GM12878 (cell line): ENCODE measurements around the gene COL9A2. TPM values are rescaled to one million over a fixed set of nuclear protein-coding genes. Genes with fewer than 3 reads are reported as not detected.

ENCODE experiments used
- ATAC-seq: fragments of 200-7000 bp; cut with Tn5 transposase; 3 replicates; pipeline ENCODE4 v1.9.1; 2020; ENCODE audit warnings: mild to moderate bottlenecking, moderate library complexity
- BruUV-seq: library from RNA; stranded (reverse); fragments of 400-500 nt; replicated peaks from 2 replicates; lab custom pipeline; 2021; lab: Mats Ljungman, UMichigan
- CTCF ChIA-PET: fragments of 300-600 bp; sonication (Branson Sonifier 250); formaldehyde crosslinking; extraction: SDS; loops from one replicate; lab custom pipeline; 2021; ENCODE audit warnings: inconsistent platforms; lab: Yijun Ruan, JAX
- POLR2A ChIA-PET: fragments of 350-600 bp; formaldehyde crosslinking; extraction: SDS; loops from one replicate; lab custom pipeline; 2021; ENCODE audit warnings: inconsistent platforms; lab: Charles Lee
- RAD21 ChIA-PET: fragments of 300-600 bp; sonication (Branson Sonifier 250); formaldehyde crosslinking; loops from one replicate; lab custom pipeline; 2023; ENCODE audit warnings: antibody characterized with exemption; ENCODE audit not compliant: unreplicated experiment; lab: Charles Lee
- SMC1A ChIA-PET: fragments of 300-600 bp; sonication (Branson Sonifier 250); formaldehyde crosslinking; loops from one replicate; lab custom pipeline; 2023; ENCODE audit not compliant: unreplicated experiment, uncharacterized antibody; lab: Charles Lee
- DNase-seq: peaks from one replicate; pipeline ENCODE4 v3.0.0-alpha.2; 2011; ENCODE audit warnings: low read depth, low spot score
- FAIRE-seq: peaks from 3 replicates; lab custom pipeline; 2011; peaks lifted over from hg19 to GRCh38; lab: Jason Lieb, UNC
- H2AFZ ChIP-seq: 2 replicates; pipeline ENCODE4 v1.6.0; 2011; ENCODE audit warnings: low read depth, low read length, control low read depth; ENCODE audit not compliant: control insufficient read depth
- H3K27ac ChIP-seq: 2 replicates; pipeline ENCODE4 v1.5.1; 2011; ENCODE audit warnings: control low read depth; ENCODE audit not compliant: control insufficient read depth, insufficient read depth
- H3K27me3 ChIP-seq, 2 experiments: replicated peaks in 1 of 2; 2 replicates each; pipeline versions ENCODE4 v1.6.0 to v1.6.1; 2011; ENCODE audit warnings: low read length in 1 of 2; ENCODE audit not compliant: control insufficient read depth in 2 of 2, insufficient read depth in 2 of 2
- H3K36me3 ChIP-seq, 2 experiments: 2 replicates each; pipeline ENCODE4 v1.5.1; 2011; ENCODE audit warnings: low read length in 1 of 2; ENCODE audit not compliant: control insufficient read depth in 2 of 2, insufficient read depth in 2 of 2
- H3K4me1 ChIP-seq: 2 replicates; pipeline ENCODE4 v1.6.1; 2011; ENCODE audit warnings: mild to moderate bottlenecking, low read length, moderate library complexity, mixed read lengths; ENCODE audit not compliant: control insufficient read depth, insufficient read depth
- H3K4me2 ChIP-seq: 2 replicates; pipeline ENCODE4 v1.6.0; 2011; ENCODE audit warnings: control low read depth; ENCODE audit not compliant: control insufficient read depth, insufficient read depth
- H3K4me3 ChIP-seq: fragments of 200-600 bp; sonication (generic); 2 replicates; pipeline ENCODE4 v1.5.1; 2016
- H3K79me2 ChIP-seq: 2 replicates; pipeline ENCODE4 v1.6.0; 2011; ENCODE audit warnings: low read length; ENCODE audit not compliant: control insufficient read depth, insufficient read depth
- H3K9ac ChIP-seq: 2 replicates; pipeline ENCODE4 v1.8.0; 2011; ENCODE audit warnings: low read length, control low read depth, mixed read lengths; ENCODE audit not compliant: control insufficient read depth, insufficient read depth
- H3K9me3 ChIP-seq: replicated peaks from 3 replicates; pipeline ENCODE4 v1.5.1; 2011; ENCODE audit warnings: mild to moderate bottlenecking, low read length; ENCODE audit not compliant: control insufficient read depth, insufficient read depth
- H4K20me1 ChIP-seq: 2 replicates; pipeline ENCODE4 v1.6.0; 2011; ENCODE audit not compliant: control insufficient read depth, insufficient read depth
- CHD1 ChIP-seq: IDR thresholded peaks from 2 replicates; pipeline ENCODE4 v1.6.1; 2012; ENCODE audit warnings: low read depth, low read length, improper control_type of control experiment
- CHD4 ChIP-seq: fragments of 200-600 bp; sonication (generic); IDR thresholded peaks from 2 replicates; pipeline ENCODE4 v1.6.1; 2016; ENCODE audit warnings: mild to moderate bottlenecking
- GABPA ChIP-seq: IDR thresholded peaks from 2 replicates; pipeline ENCODE4 v1.6.1; 2014; ENCODE audit warnings: antibody characterized with exemption, low read depth, mild to moderate bottlenecking, inconsistent platforms
- IKZF2 ChIP-seq, 2 experiments: fragments of 450-650 bp; IDR thresholded peaks; 2 replicates each; pipeline ENCODE4 v1.6.1; 2017; ENCODE audit warnings: mild to moderate bottlenecking in 2 of 2, moderate library complexity in 2 of 2
- MTA3 ChIP-seq: IDR thresholded peaks from 2 replicates; pipeline ENCODE4 v1.6.1; 2012; ENCODE audit warnings: low read length, inconsistent platforms, borderline replicate concordance
- POLR2AphosphoS5 ChIP-seq: IDR thresholded peaks from 2 replicates; pipeline ENCODE4 v1.6.1; 2011; ENCODE audit warnings: mild to moderate bottlenecking, low read length, inconsistent platforms
- RELA ChIP-seq: fragments of 450-650 bp; IDR thresholded peaks from 2 replicates; pipeline ENCODE4 v1.8.0; 2014; ENCODE audit warnings: borderline replicate concordance; ENCODE audit not compliant: partially characterized antibody
- SMAD1 ChIP-seq: fragments of 450-650 bp; IDR thresholded peaks from 2 replicates; pipeline ENCODE4 v1.6.1; 2018; ENCODE audit warnings: mild to moderate bottlenecking, low read depth; ENCODE audit not compliant: partially characterized antibody
- ZZZ3 ChIP-seq: IDR thresholded peaks from 2 replicates; pipeline ENCODE4 v1.6.1; 2011; ENCODE audit warnings: low read depth; ENCODE audit not compliant: control insufficient read depth, insufficient read length
- WGBS: methylation state at CpG from one replicate; pipeline ENCODE4 v1.1.6; 2016; ENCODE audit warnings: low lambda C conversion rate; ENCODE audit not compliant: insufficient replicate concordance, insufficient coverage; ENCODE audit errors: missing lambda C conversion rate; 5-methylcytosine and 5-hydroxymethylcytosine counted together
- in situ Hi-C: fragments of 300-500 bp; cut with MboI; formaldehyde crosslinking; loops from 9 replicates; pipeline ENCODE4 v1.14.3; 2018; ENCODE audit warnings: mixed read lengths
- intact Hi-C: fragments of 100-400 bp; cut with micrococcal nuclease; formaldehyde crosslinking; loops from one replicate; pipeline ENCODE4 v1.14.2; 2022; ENCODE audit not compliant: unreplicated experiment
- polyA plus RNA-seq, 11 experiments: library from polyadenylated mRNA; depleted of rRNA in 4 of 11; unstranded in 6 of 11; stranded (reverse) in 5 of 11; fragments of >200 nt; fragmentation: Nextera tagmentation in 4 of 11; fragmentation: Illumina TruSeq in 1 of 11; extraction: Ambion mirVana in 4 of 11; extraction: Trizol in 1 of 11; gene quantifications; 1 replicate in 1 of 11; 2 replicates in 10 of 11; pipeline versions ENCODE4 v1.2.1 to v1.2.3, GENCODE V29; 2011 to 2016; ENCODE audit warnings: inconsistent platforms in 2 of 11, missing spikeins in 2 of 11, low read depth in 1 of 11
- total RNA-seq, 4 experiments: library from RNA; depleted of rRNA in 3 of 4; stranded (reverse); fragments of >200 nt in 3 of 4; fragmentation: Illumina TruSeq in 1 of 4; extraction: Trizol in 1 of 4; gene quantifications; 2 replicates each; pipeline versions ENCODE4 v1.2.1 to v1.2.3, GENCODE V29; 2013 to 2021
- TF ChIP-seq, protein P1 (sequence below): fragments of 450-650 bp; IDR thresholded peaks from 2 replicates; pipeline ENCODE4 v1.6.1; 2017; ENCODE audit warnings: mild to moderate bottlenecking, moderate library complexity
- TF ChIP-seq, protein P2 (sequence below): fragments of 450-650 bp; formaldehyde crosslinking; IDR thresholded peaks from 2 replicates; pipeline ENCODE4 v1.4.0; 2022; ENCODE audit warnings: mild to moderate bottlenecking, moderate library complexity

COL9A2 gene
- total and polyA plus RNA-seq, 10 of the 15 experiments (the other 5 are each of a cell fraction or from before 2014, with no cell fraction given) = 3.1 to 63.3 (median 22.4) TPM

DNA sequence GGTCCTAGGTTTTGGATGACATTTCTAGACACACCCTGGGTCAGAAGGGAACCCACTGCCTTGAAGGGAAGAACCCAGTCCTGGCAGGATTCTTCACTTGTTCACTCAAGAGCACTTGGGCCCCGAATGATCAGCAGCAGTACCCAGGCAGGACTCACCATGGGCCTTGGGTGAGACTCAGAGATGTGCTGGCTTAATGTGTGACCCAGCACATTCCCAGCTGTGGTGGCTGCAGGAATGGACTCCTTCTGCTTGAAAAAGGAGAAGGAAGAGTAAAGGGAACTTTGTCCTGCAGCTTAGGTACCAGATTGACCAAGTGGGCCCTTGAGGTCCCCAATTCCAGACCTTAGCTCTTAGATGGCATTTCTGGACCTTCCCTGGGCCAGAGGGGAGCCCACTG lies 44.1 kb upstream of the COL9A2 start:
- no peaks in the 10 kb centered on the region for H4K20me1 ChIP-seq
- H2AFZ ChIP-seq = no peak overlapping the region
- no peaks in the 10 kb centered on the region for H3K27me3 ChIP-seq
- no peak for ATAC-seq
- H3K4me2 ChIP-seq = no peak overlapping the region
- no peaks in the 10 kb centered on the region; the same call in 1 of the 2 replicates for H3K4me1 ChIP-seq
- TF ChIP-seq GABPA (no peak), ZZZ3 (no peak), IKZF2 (IDR thresholded peaks at IDR 0.05) (no peak)
- TF ChIP-seq, all 136 proteins: peak for 0
- FAIRE-seq (no peak), DNase-seq (no peak)
- in situ Hi-C loops (no loop called here), intact Hi-C loops (no loop called here)
- 67% methylated on average over 1 of the region's 1 CpG for WGBS
- ChIA-PET SMC1A (interaction anchor here (1.0 kb wide), 1 partner anchor 24 kb away, joined by 4 read pairs; no protein-coding TSS in a partner anchor), CTCF (interaction anchor here (0.7 kb wide), 2 partner anchors 81 to 1075 kb away, joined by 3 to 5 read pairs; no protein-coding TSS in a partner anchor), RAD21 (no interaction called here), POLR2A (no interaction called here)
- H3K4me3 ChIP-seq = no peak overlapping the region
- no peaks in the 10 kb centered on the region for H3K36me3 ChIP-seq
- H3K9me3 ChIP-seq = peaks cover 5% of the 10 kb centered on the region; the same call in 2 of the 3 replicates
- no peak overlapping the region for H3K9ac ChIP-seq
- no TSS peak for BruUV-seq
- no peak overlapping the region for H3K27ac ChIP-seq
- no peaks in the 10 kb centered on the region for H3K79me2 ChIP-seq

DNA sequence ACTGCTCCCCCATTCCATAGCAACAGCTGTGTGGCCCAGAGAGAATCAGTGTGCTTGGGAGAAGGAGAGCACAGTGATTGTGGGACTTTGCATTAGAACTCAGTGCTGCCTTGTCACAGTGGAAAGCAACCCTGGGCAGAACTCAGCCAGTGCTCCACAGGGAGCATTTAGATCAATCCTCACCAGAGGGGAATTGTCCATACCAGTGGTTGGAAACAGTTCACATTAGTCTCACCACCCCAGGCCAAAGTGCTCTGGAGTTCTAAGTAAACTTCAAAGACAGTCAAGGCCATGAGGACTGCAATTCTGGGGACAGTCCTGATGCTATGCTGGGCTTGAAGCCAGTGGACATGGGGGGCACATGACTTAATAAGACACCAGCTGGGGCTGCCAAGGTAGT lies 43.5 kb upstream of the COL9A2 start:
- no peak for ATAC-seq
- CTCF ChIA-PET = interaction anchor here (0.7 kb wide), 1 partner anchor 81 kb away, joined by 3 read pairs; no protein-coding TSS in a partner anchor
- TF ChIP-seq POLR2AphosphoS5 = no peak
- TF ChIP-seq RELA = no peak
- TF ChIP-seq CHD4 = no peak
- no peak for TF ChIP-seq CHD1
- TF ChIP-seq, protein P1, sequence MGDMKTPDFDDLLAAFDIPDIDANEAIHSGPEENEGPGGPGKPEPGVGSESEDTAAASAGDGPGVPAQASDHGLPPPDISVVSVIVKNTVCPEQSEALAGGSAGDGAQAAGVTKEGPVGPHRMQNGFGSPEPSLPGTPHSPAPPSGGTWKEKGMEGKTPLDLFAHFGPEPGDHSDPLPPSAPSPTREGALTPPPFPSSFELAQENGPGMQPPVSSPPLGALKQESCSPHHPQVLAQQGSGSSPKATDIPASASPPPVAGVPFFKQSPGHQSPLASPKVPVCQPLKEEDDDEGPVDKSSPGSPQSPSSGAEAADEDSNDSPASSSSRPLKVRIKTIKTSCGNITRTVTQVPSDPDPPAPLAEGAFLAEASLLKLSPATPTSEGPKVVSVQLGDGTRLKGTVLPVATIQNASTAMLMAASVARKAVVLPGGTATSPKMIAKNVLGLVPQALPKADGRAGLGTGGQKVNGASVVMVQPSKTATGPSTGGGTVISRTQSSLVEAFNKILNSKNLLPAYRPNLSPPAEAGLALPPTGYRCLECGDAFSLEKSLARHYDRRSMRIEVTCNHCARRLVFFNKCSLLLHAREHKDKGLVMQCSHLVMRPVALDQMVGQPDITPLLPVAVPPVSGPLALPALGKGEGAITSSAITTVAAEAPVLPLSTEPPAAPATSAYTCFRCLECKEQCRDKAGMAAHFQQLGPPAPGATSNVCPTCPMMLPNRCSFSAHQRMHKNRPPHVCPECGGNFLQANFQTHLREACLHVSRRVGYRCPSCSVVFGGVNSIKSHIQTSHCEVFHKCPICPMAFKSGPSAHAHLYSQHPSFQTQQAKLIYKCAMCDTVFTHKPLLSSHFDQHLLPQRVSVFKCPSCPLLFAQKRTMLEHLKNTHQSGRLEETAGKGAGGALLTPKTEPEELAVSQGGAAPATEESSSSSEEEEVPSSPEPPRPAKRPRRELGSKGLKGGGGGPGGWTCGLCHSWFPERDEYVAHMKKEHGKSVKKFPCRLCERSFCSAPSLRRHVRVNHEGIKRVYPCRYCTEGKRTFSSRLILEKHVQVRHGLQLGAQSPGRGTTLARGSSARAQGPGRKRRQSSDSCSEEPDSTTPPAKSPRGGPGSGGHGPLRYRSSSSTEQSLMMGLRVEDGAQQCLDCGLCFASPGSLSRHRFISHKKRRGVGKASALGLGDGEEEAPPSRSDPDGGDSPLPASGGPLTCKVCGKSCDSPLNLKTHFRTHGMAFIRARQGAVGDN = no peak
- no peak for TF ChIP-seq IKZF2 (IDR thresholded peaks at IDR 0.05)
- no peak for TF ChIP-seq SMAD1
- TF ChIP-seq MTA3 = no peak
- TF ChIP-seq, protein P2, sequence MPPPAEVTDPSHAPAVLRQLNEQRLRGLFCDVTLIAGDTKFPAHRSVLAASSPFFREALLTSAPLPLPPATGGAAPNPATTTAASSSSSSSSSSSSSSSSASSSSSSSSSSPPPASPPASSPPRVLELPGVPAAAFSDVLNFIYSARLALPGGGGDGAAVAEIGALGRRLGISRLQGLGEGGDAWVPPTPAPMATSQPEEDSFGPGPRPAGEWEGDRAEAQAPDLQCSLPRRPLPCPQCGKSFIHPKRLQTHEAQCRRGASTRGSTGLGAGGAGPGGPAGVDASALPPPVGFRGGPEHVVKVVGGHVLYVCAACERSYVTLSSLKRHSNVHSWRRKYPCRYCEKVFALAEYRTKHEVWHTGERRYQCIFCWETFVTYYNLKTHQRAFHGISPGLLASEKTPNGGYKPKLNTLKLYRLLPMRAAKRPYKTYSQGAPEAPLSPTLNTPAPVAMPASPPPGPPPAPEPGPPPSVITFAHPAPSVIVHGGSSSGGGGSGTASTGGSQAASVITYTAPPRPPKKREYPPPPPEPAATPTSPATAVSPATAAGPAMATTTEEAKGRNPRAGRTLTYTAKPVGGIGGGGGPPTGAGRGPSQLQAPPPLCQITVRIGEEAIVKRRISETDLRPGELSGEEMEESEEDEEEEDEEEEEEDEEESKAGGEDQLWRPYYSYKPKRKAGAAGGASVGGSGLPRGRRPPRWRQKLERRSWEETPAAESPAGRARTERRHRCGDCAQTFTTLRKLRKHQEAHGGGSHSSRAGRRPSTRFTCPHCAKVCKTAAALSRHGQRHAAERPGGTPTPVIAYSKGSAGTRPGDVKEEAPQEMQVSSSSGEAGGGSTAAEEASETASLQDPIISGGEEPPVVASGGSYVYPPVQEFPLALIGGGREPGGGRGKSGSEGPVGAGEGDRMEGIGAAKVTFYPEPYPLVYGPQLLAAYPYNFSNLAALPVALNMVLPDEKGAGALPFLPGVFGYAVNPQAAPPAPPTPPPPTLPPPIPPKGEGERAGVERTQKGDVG (CRISPR knock-in tag) = no peak

More for the DNA sequence above, 43.5 kb upstream of the COL9A2 start:
- Histone ChIP-seq H4K20me1 (no peaks in the 10 kb centered on the region), H3K27ac (no peak overlapping the region), H2AFZ (no peak overlapping the region), H3K4me1 (no peaks in the 10 kb centered on the region; the same call in 1 of the 2 replicates), H3K36me3 (no peaks in the 10 kb centered on the region), H3K4me2 (no peak overlapping the region), H3K9me3 (peaks cover 5% of the 10 kb centered on the region; the same call in 2 of the 3 replicates), H3K9ac (no peak overlapping the region), H3K79me2 (no peaks in the 10 kb centered on the region), H3K27me3 (no peaks in the 10 kb centered on the region), H3K4me3 (no peak overlapping the region)
- in situ Hi-C loops = no loop called here
- RAD21 ChIA-PET = no interaction called here
- intact Hi-C loops = no loop called here
- POLR2A ChIA-PET = no interaction called here
- SMC1A ChIA-PET = interaction anchor here (1.0 kb wide), 1 partner anchor 25 kb away, joined by 4 read pairs; no protein-coding TSS in a partner anchor
- BruUV-seq = no TSS peak
- no peak for FAIRE-seq
- DNase-seq = no peak
